Activated CD8-positive, alpha-beta T cell treated with anti-CD3 and anti-CD28 coated beads for 36 hours (primary cell): ENCODE results near the gene MAPKAP1. TPM values are rescaled to one million over a fixed set of nuclear protein-coding genes. Genes with fewer than 3 reads are reported as not detected.

ENCODE experiments used
- ATAC-seq: fragments of 200-7000 bp; cut with Tn5 transposase; one replicate; pipeline ENCODE4 v1.10.0; 2021; ENCODE audit warnings: mild to moderate bottlenecking, moderate library complexity
- CTCF ChIA-PET: fragments of 350-600 bp; sonication (Branson Sonifier 250); formaldehyde crosslinking; loops from one replicate; lab custom pipeline; 2021; ENCODE audit warnings: antibody characterized with exemption; lab: Charles Lee
- POLR2A ChIA-PET: fragments of 350-600 bp; sonication (Branson Sonifier 250); formaldehyde crosslinking; loops from one replicate; lab custom pipeline; 2021; ENCODE audit warnings: antibody characterized with exemption; lab: Charles Lee
- DNase-seq: peaks from one replicate; pipeline ENCODE4 v3.0.0-alpha.2; 2020
- H3K27ac Mint-ChIP-seq: one replicate; pipeline ENCODE4 v1.8.0; 2021; ENCODE audit warnings: mild to moderate bottlenecking, mixed read lengths
- H3K27me3 Mint-ChIP-seq: one replicate; pipeline ENCODE4 v1.8.0; 2021; ENCODE audit warnings: mixed read lengths
- H3K36me3 Mint-ChIP-seq: one replicate; pipeline ENCODE4 v1.8.0; 2021; ENCODE audit warnings: low read depth, mixed read lengths
- H3K4me1 Mint-ChIP-seq: one replicate; pipeline ENCODE4 v1.8.0; 2021; ENCODE audit warnings: low read depth, mixed read lengths
- H3K4me3 Mint-ChIP-seq: one replicate; pipeline ENCODE4 v1.8.0; 2021; ENCODE audit warnings: mild to moderate bottlenecking, moderate library complexity, mixed read lengths
- H3K9me3 Mint-ChIP-seq: one replicate; pipeline ENCODE4 v1.8.0; 2021; ENCODE audit warnings: mixed read lengths
- intact Hi-C: fragments of 100-400 bp; cut with micrococcal nuclease; formaldehyde crosslinking; loops from one replicate; pipeline ENCODE4 v1.10.0; 2022
- total RNA-seq, 2 experiments: library from RNA; stranded (reverse); gene quantifications; one replicate each; pipeline ENCODE4 v1.2.3, GENCODE V29; 2021
- TF ChIP-seq, protein P1 (sequence below): fragments of 200-600 bp; IDR thresholded peaks from one replicate; pipeline ENCODE4 v1.8.0; 2022; ENCODE audit warnings: antibody characterized with exemption, mild to moderate bottlenecking

Gene MAPKAP1
- total RNA-seq, 2 experiments from 2014 or later, result 58.8 to 62.4 TPM

DNA sequence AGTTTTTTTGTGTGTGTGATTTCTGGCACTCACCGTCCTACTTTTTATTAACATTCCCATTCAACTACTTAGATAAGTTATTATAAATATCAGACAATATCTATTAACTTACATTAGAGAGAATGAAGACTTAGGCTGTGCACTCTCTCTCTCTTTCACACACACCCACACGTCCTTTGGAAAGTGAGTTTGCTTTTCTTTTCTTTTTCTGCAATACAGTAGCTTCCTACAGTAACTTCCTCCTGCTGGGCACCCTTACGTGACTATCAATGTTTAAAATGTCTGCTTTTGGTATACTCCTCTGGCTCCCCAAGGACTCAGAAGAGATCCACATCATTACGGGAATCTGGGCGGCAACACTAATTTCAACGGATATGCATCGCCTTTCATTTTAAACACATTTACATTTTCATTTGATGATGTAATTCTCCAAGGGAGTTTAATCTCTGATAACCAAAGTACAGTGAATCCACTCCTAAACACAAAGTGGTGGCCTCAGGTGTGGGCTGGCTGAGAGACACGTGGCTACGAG lies 179.5 kb downstream of the MAPKAP1 start:
- Mint-ChIP-seq H3K4me3 (no peak overlapping the region), H3K27me3 (no peaks in the 10 kb centered on the region), H3K27ac (no peak overlapping the region), H3K36me3 (peaks cover 5% of the 10 kb centered on the region), H3K9me3 (no peaks in the 10 kb centered on the region), H3K4me1 (peaks cover 61% of the 10 kb centered on the region)
- CTCF ChIA-PET, result no interaction called here
- DNase-seq (no peak), ATAC-seq (no peak)
- TF ChIP-seq, protein P1, sequence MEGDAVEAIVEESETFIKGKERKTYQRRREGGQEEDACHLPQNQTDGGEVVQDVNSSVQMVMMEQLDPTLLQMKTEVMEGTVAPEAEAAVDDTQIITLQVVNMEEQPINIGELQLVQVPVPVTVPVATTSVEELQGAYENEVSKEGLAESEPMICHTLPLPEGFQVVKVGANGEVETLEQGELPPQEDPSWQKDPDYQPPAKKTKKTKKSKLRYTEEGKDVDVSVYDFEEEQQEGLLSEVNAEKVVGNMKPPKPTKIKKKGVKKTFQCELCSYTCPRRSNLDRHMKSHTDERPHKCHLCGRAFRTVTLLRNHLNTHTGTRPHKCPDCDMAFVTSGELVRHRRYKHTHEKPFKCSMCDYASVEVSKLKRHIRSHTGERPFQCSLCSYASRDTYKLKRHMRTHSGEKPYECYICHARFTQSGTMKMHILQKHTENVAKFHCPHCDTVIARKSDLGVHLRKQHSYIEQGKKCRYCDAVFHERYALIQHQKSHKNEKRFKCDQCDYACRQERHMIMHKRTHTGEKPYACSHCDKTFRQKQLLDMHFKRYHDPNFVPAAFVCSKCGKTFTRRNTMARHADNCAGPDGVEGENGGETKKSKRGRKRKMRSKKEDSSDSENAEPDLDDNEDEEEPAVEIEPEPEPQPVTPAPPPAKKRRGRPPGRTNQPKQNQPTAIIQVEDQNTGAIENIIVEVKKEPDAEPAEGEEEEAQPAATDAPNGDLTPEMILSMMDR, result no peak
- intact Hi-C loops, result no loop called here
- POLR2A ChIA-PET, result no interaction called here

DNA sequence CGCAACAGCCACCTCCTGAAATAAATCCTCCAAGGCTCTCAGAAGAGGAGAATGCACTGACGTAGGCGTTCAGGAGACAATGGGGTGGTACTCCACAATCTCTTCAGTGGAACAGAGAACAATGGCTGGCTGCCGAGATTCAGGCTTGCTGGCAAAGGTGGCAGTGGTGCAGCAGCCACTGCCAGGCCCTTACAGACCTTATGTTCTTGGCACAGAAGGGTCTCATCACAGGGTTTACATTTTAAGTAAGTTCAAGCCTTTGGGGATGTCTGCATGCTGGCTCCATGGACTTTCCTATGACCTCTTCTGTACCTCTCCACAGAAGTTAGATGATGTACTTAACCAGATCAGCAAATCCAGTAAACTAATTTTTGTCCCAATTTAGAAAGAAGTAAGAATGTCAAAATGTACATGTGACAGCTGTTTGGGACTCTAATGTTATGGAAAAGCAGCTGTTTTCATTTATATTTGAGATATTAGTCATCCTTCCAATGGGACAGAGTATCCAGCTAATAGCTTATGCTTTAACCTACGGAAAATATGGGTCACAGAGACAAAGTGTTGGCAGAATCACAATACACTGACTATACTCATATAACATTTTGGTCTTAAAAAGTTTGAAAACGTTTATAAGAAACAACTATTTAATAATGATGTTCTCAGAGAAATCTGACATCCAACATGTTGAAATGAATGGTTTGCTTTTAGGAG lies 180.9 kb downstream of the MAPKAP1 start:
- Mint-ChIP-seq H3K4me1 (peaks cover 71% of the 10 kb centered on the region), H3K4me3 (no peak overlapping the region), H3K27ac (no peak overlapping the region), H3K9me3 (no peaks in the 10 kb centered on the region), H3K36me3 (peaks cover 8% of the 10 kb centered on the region), H3K27me3 (no peaks in the 10 kb centered on the region)
- intact Hi-C loops, result no loop called here
- TF ChIP-seq, protein P1, result no peak
- CTCF ChIA-PET, result interaction anchor here (0.7 to 1.8 kb wide), 2 partner anchors 9 to 11 kb away, joined by 3 to 4 read pairs; no protein-coding TSS in a partner anchor
- POLR2A ChIA-PET, result no interaction called here
- DNase-seq, result no peak
- no peak for ATAC-seq

DNA sequence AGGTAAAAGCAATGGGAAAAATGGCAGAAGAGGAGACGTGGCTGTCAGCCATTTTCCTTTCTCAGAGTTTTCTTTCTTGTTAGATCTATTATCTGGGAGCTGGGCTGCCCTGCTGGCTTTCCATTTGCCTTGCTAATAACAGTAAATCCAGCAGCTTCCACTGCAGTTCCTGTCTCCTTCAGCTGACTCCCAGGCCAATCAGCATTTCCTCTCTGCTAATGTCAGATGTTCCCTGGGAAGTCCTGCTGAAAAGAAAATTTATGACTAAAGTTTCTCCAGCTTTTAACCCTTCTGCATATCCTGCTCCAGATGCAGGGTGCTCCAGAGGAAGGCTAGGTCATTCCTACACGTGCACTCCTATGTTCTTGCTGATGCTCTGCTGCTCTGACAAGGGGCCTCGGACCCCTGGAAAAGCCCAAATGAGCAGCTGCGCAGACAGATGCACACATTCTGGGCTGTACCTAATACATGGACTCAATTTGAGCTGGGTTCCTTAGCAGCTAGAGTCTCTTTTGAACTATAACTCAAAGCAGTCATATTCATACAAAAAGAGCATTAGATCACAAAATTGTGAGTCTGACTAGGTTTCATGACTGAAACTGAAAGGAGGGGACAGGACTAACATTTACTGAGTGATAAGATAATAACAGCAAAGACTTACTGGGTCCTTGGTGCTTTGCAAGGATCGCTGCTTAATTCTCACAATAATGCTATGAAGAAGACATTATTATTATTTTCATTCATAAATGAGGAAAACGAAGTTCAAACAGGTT lies 182.2 kb downstream of the MAPKAP1 start:
- H3K4me1 Mint-ChIP-seq, result peaks cover 68% of the 10 kb centered on the region
- ChIA-PET POLR2A (interaction anchor here (0.6 kb wide), 1 partner anchor 106 kb away, joined by 3 read pairs; no protein-coding TSS in a partner anchor), CTCF (interaction anchor here (0.8 to 1.8 kb wide), 2 partner anchors 11 to 34 kb away, joined by 4 read pairs; no protein-coding TSS in a partner anchor)
- TF ChIP-seq, protein P1, result no peak
- no peak overlapping the region for H3K27ac Mint-ChIP-seq
- H3K9me3 Mint-ChIP-seq, result no peaks in the 10 kb centered on the region
- DNase-seq (no peak), ATAC-seq (no peak)
- H3K36me3 Mint-ChIP-seq, result peaks cover 14% of the 10 kb centered on the region
- no peaks in the 10 kb centered on the region for H3K27me3 Mint-ChIP-seq
- no peak overlapping the region for H3K4me3 Mint-ChIP-seq
- intact Hi-C loops, result no loop called here

DNA sequence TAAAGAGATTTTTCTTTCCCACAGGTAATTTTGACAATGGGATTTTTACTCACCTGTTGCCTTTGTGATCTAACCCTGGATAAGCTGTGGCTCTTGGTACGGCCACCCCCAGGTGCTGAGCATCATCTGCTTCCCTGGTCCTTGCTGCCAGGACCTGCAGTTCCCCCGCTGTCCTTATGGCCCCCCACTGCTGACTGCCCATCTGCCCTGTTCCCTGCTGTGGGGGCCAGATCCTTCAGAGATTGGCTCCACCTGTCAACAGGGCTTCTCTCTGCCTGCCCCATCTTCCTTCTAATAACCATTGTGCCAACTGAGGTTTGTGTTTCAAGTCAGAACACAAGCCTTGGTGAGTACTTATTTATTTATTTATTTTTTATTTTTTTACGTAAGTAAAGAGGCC lies 183.3 kb downstream of the MAPKAP1 start:
- intact Hi-C loops, result no loop called here
- H3K9me3 Mint-ChIP-seq, result no peaks in the 10 kb centered on the region
- ChIA-PET POLR2A (no interaction called here), CTCF (interaction anchor here (0.6 kb wide), 1 partner anchor 35 kb away, joined by 3 read pairs; no protein-coding TSS in a partner anchor)
- DNase-seq (no peak), ATAC-seq (no peak)
- no peak overlapping the region for H3K27ac Mint-ChIP-seq
- no peak overlapping the region for H3K4me3 Mint-ChIP-seq
- TF ChIP-seq, protein P1, result no peak
- peaks cover 14% of the 10 kb centered on the region for H3K36me3 Mint-ChIP-seq
- H3K27me3 Mint-ChIP-seq, result no peaks in the 10 kb centered on the region
- peaks cover 60% of the 10 kb centered on the region for H3K4me1 Mint-ChIP-seq
